ENCODE measurements around the gene FOXE1. TPM values are rescaled to one million over a fixed set of nuclear protein-coding genes. Genes with fewer than 3 reads are reported as not detected.

The FOXE1 gene
- not detected for total RNA-seq
- not detected for polyA plus RNA-seq (2013, experiment 1 of 2)
- 0.21 TPM for polyA plus RNA-seq (2013, experiment 2 of 2)
- long read RNA-seq, experiment 1, result 0 reads
- long read RNA-seq, experiment 2, result 0 reads
- long read RNA-seq, experiment 3, result 0 reads
- long read RNA-seq, experiment 4, result 0 reads

GRCh38 chr9:97853056-97853843 lies at the start of gene FOXE1:
TSS of gene FOXE1 (plus strand) at chr9:97853226. CDS start at chr9:97853915, 689 bp downstream.
- 1 to 2% methylated on average over 24 to 83 of the region's 83 CpGs for WGBS, 2 experiments (ENCODE audit: insufficient coverage in 1 of 2, insufficient read length in 1 of 2)
- no peak within 1 kb of the TSS for H3K27ac Mint-ChIP-seq
- peak; percentile 78 for DNase-seq

DNA sequence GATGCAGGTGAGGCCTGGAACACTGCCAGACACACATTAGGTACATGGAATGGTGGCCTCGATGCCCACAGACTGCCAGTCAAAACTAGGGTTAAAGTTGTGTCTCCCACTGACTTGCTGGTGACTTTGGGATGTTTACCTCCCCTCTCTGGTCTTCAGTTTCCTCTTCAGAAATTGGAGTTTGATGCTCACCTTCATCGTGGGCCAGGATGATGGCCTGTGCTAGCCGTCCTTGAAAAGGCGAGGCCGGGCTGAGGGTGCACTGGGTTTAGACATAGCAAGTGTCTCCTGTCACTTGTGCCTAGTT lies 49.0 kb upstream of the FOXE1 start:
- peak overlapping the region; percentile 25 for H3K9ac ChIP-seq (ENCODE audit: extremely low read depth, low read length, poor library complexity, severe bottlenecking)
- H3K27ac Mint-ChIP-seq, result no peak overlapping the region
- WGBS, 2 experiments (ENCODE audit: insufficient coverage in 1 of 2, insufficient read length in 1 of 2), result 61 to 88% methylated on average over 3 to 5 of the region's 5 CpGs
- H3K36me3 Mint-ChIP-seq (ENCODE audit: low read depth), result no peaks in the 10 kb centered on the region
- peaks cover 47% of the 10 kb centered on the region for H3K27me3 ChIP-seq (ENCODE audit: control insufficient read depth, insufficient read depth, low read length, poor library complexity, severe bottlenecking)
- TF ChIP-seq, protein P1, sequence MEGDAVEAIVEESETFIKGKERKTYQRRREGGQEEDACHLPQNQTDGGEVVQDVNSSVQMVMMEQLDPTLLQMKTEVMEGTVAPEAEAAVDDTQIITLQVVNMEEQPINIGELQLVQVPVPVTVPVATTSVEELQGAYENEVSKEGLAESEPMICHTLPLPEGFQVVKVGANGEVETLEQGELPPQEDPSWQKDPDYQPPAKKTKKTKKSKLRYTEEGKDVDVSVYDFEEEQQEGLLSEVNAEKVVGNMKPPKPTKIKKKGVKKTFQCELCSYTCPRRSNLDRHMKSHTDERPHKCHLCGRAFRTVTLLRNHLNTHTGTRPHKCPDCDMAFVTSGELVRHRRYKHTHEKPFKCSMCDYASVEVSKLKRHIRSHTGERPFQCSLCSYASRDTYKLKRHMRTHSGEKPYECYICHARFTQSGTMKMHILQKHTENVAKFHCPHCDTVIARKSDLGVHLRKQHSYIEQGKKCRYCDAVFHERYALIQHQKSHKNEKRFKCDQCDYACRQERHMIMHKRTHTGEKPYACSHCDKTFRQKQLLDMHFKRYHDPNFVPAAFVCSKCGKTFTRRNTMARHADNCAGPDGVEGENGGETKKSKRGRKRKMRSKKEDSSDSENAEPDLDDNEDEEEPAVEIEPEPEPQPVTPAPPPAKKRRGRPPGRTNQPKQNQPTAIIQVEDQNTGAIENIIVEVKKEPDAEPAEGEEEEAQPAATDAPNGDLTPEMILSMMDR (conservative IDR thresholded peaks at IDR 0.05), result no peak
- no peaks in the 10 kb centered on the region for H3K9me3 ChIP-seq (ENCODE audit: control insufficient read depth, low read length)
- H3K4me3 Mint-ChIP-seq, result peak overlapping the region; percentile 59
- peak overlapping the region; percentile 82 for H3K4me3 ChIP-seq (ENCODE audit: low read length)
- DNase-seq, result no peak
- H3K4me1 Mint-ChIP-seq, result peaks cover 7% of the 10 kb centered on the region
- no peaks in the 10 kb centered on the region for H3K9me3 Mint-ChIP-seq
- H3K27ac ChIP-seq (ENCODE audit: low read depth, low read length), result no peak overlapping the region
- peaks cover 75% of the 10 kb centered on the region for H3K27me3 Mint-ChIP-seq (ENCODE audit: insufficient read depth)
- H3K36me3 ChIP-seq (ENCODE audit: control insufficient read depth, insufficient read depth, low read length), result no peaks in the 10 kb centered on the region
- no peaks in the 10 kb centered on the region for H3K4me1 ChIP-seq (ENCODE audit: control insufficient read depth, insufficient read depth, low read length)

More at GRCh38 chr9:97853056-97853843, at the start of gene FOXE1:
- H3K4me1 Mint-ChIP-seq, result peaks cover 14% of the 10 kb centered on the region
- Histone ChIP-seq H3K9me3 (ENCODE audit: control insufficient read depth, low read length) (no peaks in the 10 kb centered on the region), H3K9ac (ENCODE audit: extremely low read depth, low read length, poor library complexity, severe bottlenecking) (no peak within 1 kb of the TSS), H3K27me3 (ENCODE audit: control insufficient read depth, insufficient read depth, low read length, poor library complexity, severe bottlenecking) (peaks cover 100% of the 10 kb centered on the region), H3K27ac (ENCODE audit: low read depth, low read length) (no peak within 1 kb of the TSS), H3K4me1 (ENCODE audit: control insufficient read depth, insufficient read depth, low read length) (peaks cover 17% of the 10 kb centered on the region), H3K4me3 (ENCODE audit: low read length) (peak within 1 kb of the TSS; percentile 32), H3K36me3 (ENCODE audit: control insufficient read depth, insufficient read depth, low read length) (no peaks in the 10 kb centered on the region)
- H3K4me3 Mint-ChIP-seq, result peak within 1 kb of the TSS; percentile 56
- TF ChIP-seq, protein P1 (conservative IDR thresholded peaks at IDR 0.05), result no peak
- no peaks in the 10 kb centered on the region for H3K36me3 Mint-ChIP-seq (ENCODE audit: low read depth)
- no peaks in the 10 kb centered on the region for H3K9me3 Mint-ChIP-seq
- H3K27me3 Mint-ChIP-seq (ENCODE audit: insufficient read depth), result peaks cover 93% of the 10 kb centered on the region

DNA sequence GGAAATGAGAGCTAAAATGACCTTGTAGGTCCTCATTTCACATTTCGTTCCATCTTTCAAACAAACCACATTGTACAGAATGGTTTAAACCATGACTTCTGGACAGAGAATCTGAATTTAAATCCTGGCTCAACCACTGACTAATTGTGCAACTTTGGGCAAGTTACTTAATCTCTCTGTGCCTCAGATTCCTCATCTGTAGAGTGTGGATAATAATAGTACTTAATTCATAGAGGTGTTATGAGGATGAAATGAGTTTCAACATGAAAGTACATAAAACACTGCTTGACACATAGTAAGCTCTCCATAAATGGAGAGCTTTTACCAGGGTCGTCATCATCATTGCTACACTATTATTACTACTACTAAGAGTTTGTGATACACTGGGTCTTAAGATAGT lies 46.3 kb upstream of the FOXE1 start:
- H3K27ac Mint-ChIP-seq, result no peak overlapping the region
- H3K9me3 Mint-ChIP-seq, result no peaks in the 10 kb centered on the region
- H3K27me3 Mint-ChIP-seq (ENCODE audit: insufficient read depth), result peaks cover 72% of the 10 kb centered on the region
- no peak for DNase-seq
- WGBS, 2 experiments (ENCODE audit: insufficient coverage in 1 of 2, insufficient read length in 1 of 2), result 86 to 90% methylated on average over 1 to 2 of the region's 2 CpGs
- no peak overlapping the region for H3K4me3 Mint-ChIP-seq
- Histone ChIP-seq H3K9ac (ENCODE audit: extremely low read depth, low read length, poor library complexity, severe bottlenecking) (no peak overlapping the region), H3K36me3 (ENCODE audit: control insufficient read depth, insufficient read depth, low read length) (no peaks in the 10 kb centered on the region), H3K9me3 (ENCODE audit: control insufficient read depth, low read length) (no peaks in the 10 kb centered on the region), H3K27me3 (ENCODE audit: control insufficient read depth, insufficient read depth, low read length, poor library complexity, severe bottlenecking) (peaks cover 46% of the 10 kb centered on the region), H3K4me3 (ENCODE audit: low read length) (no peak overlapping the region), H3K27ac (ENCODE audit: low read depth, low read length) (no peak overlapping the region), H3K4me1 (ENCODE audit: control insufficient read depth, insufficient read depth, low read length) (peaks cover 8% of the 10 kb centered on the region)
- H3K4me1 Mint-ChIP-seq, result peaks cover 20% of the 10 kb centered on the region
- TF ChIP-seq, protein P1 (conservative IDR thresholded peaks at IDR 0.05), result no peak
- H3K36me3 Mint-ChIP-seq (ENCODE audit: low read depth), result no peaks in the 10 kb centered on the region
